Adrenal gland (tissue), 5 donors: ENCODE data around the gene USP8.

Experiments used
- POLR2A ChIP-seq, 2 donors: fragments of 450-650 bp; IDR thresholded peaks; one replicate each; pipeline ENCODE4 v1.6.1; 2017; ENCODE audit warnings: antibody characterized with exemption in 2 of 2, mild to moderate bottlenecking in 2 of 2, moderate library complexity in 1 of 2
- TF ChIP-seq, protein P1 (sequence below), 6 experiments: fragments of 450-650 bp in 4 of 6; fragments of 200-600 bp in 2 of 6; sonication (generic) in 1 of 6; IDR thresholded peaks; 1 replicate in 5 of 6; 2 replicates in 1 of 6; pipeline versions ENCODE4 v1.5.1 to v1.8.0; 2016 to 2021; ENCODE audit warnings: antibody characterized with exemption in 6 of 6, mild to moderate bottlenecking in 2 of 6, moderate library complexity in 1 of 6
- donor health status: DM: no; HTN: no; CAD: no.

DNA sequence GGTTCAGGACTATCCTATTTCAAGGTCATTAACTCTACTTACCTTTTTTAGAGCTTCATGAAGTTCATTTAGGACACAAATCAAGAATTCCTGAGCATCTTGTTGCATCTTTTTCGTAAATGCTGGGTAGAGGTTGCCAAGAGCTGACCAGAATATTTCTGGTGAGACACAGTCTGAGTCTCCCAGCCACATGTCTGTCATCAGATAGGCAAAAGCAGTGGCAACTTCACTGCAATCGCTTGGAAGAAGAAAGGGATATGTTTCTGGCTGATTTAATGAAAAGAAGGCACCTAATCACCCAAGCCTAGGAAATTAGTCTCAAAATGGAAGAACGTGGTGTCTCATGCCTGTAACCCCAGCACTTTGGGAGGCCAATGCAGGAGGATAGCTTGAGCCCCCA lies 119.4 kb downstream of the USP8 start:
- TF ChIP-seq, protein P1, sequence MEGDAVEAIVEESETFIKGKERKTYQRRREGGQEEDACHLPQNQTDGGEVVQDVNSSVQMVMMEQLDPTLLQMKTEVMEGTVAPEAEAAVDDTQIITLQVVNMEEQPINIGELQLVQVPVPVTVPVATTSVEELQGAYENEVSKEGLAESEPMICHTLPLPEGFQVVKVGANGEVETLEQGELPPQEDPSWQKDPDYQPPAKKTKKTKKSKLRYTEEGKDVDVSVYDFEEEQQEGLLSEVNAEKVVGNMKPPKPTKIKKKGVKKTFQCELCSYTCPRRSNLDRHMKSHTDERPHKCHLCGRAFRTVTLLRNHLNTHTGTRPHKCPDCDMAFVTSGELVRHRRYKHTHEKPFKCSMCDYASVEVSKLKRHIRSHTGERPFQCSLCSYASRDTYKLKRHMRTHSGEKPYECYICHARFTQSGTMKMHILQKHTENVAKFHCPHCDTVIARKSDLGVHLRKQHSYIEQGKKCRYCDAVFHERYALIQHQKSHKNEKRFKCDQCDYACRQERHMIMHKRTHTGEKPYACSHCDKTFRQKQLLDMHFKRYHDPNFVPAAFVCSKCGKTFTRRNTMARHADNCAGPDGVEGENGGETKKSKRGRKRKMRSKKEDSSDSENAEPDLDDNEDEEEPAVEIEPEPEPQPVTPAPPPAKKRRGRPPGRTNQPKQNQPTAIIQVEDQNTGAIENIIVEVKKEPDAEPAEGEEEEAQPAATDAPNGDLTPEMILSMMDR (IDR thresholded peaks at IDR 0.05): no peak
- no peak for TF ChIP-seq POLR2A (IDR thresholded peaks at IDR 0.05)
